Endothelial cell of umbilical vein (primary cell): ENCODE results near the gene PPEF2.

Experiments
- CTCF ChIP-seq, 2 donors: IDR thresholded peaks; 1 replicate in 1 of 2; 2 replicates in 1 of 2; pipeline ENCODE4 v1.5.1; 2011; ENCODE audit warnings: low read length in 2 of 2, mild to moderate bottlenecking in 2 of 2, moderate library complexity in 2 of 2, control low read depth in 1 of 2, inconsistent platforms in 1 of 2, low read depth in 1 of 2; ENCODE audit not compliant: insufficient read depth in 1 of 2; ENCODE audit errors: extremely low read depth in 1 of 2
- EZH2 ChIP-seq: IDR thresholded peaks from 2 replicates; pipeline ENCODE4 v1.6.1; 2012; ENCODE audit warnings: borderline replicate concordance, low read depth, mild to moderate bottlenecking, moderate library complexity, low read length, inconsistent platforms; ENCODE audit not compliant: severe bottlenecking
- FOS ChIP-seq: IDR thresholded peaks from 2 replicates; pipeline ENCODE4 v1.6.1; 2011; ENCODE audit warnings: mild to moderate bottlenecking, low read length, moderate library complexity, borderline replicate concordance; ENCODE audit not compliant: insufficient read depth
- GATA2 ChIP-seq: IDR thresholded peaks from 2 replicates; pipeline ENCODE4 v1.7.0; 2011; ENCODE audit warnings: low read depth, mild to moderate bottlenecking, moderate library complexity, mixed read lengths, low read length; ENCODE audit not compliant: insufficient read length, insufficient read depth
- MAX ChIP-seq: IDR thresholded peaks from 2 replicates; pipeline ENCODE4 v1.6.1; 2011; ENCODE audit not compliant: insufficient read depth, insufficient read length
- MYC ChIP-seq: IDR thresholded peaks from one replicate; pipeline ENCODE4 v1.6.1; 2011; ENCODE audit warnings: mild to moderate bottlenecking, low read depth, low read length
- POLR2A ChIP-seq: IDR thresholded peaks from 2 replicates; pipeline ENCODE4 v1.6.1; 2012; ENCODE audit warnings: low read depth, mild to moderate bottlenecking, control low read depth, low read length
- POLR2AphosphoS5 ChIP-seq: IDR thresholded peaks from 2 replicates; pipeline ENCODE4 v1.6.1; 2012; ENCODE audit warnings: low read depth, mild to moderate bottlenecking, control low read depth, low read length, moderate library complexity; ENCODE audit not compliant: insufficient read depth

- TF ChIP-seq CTCF (IDR thresholded peaks at IDR 0.05; ENCODE audit: extremely low read depth in 1 of 2, insufficient read depth in 1 of 2, low read depth in 1 of 2, low read length in 2 of 2): no peak
- TF ChIP-seq MAX: no peak
- no peak for TF ChIP-seq EZH2
- no peak for TF ChIP-seq MYC
- TF ChIP-seq POLR2A: no peak
- TF ChIP-seq POLR2AphosphoS5: no peak
- no peak for TF ChIP-seq FOS
- TF ChIP-seq GATA2: no peak
These were observed 19.7 kb upstream of the PPEF2 start for GRCh38 chr4:75921910-75922309.
